H7 (cell line): ENCODE data around the gene NECTIN1. TPM values are rescaled to one million over a fixed set of nuclear protein-coding genes. Genes with fewer than 3 reads are reported as not detected.
"Not testable (repeated sequence)": the region's sequence is repeated elsewhere in the genome, so short reads cannot be mapped to it uniquely, and the experiment has no call there.

ENCODE experiments used
- DNase-seq: peaks from one replicate; pipeline ENCODE4 v3.0.0; 2012
- H3K27me3 ChIP-seq: 2 replicates; pipeline ENCODE4 v1.6.0; 2011; ENCODE audit warnings: mild to moderate bottlenecking, low read length; ENCODE audit not compliant: control insufficient read depth, insufficient read depth
- H3K36me3 ChIP-seq: replicated peaks from 2 replicates; pipeline ENCODE4 v1.5.1; 2011; ENCODE audit warnings: low read length; ENCODE audit not compliant: control insufficient read depth, insufficient read depth
- H3K4me3 ChIP-seq: 2 replicates; pipeline ENCODE4 v1.5.1; 2011; ENCODE audit warnings: low read depth, mild to moderate bottlenecking, control low read depth, low read length, moderate library complexity; ENCODE audit not compliant: insufficient read depth
- total RNA-seq: library from RNA; depleted of rRNA; stranded (reverse); fragments of >200 nt; shearing (Covaris generic); gene quantifications from 2 replicates; pipeline ENCODE4 v1.2.3, GENCODE V29; 2014

The NECTIN1 gene
- total RNA-seq, 1 experiment from 2014 or later = 20.9 TPM

DNA sequence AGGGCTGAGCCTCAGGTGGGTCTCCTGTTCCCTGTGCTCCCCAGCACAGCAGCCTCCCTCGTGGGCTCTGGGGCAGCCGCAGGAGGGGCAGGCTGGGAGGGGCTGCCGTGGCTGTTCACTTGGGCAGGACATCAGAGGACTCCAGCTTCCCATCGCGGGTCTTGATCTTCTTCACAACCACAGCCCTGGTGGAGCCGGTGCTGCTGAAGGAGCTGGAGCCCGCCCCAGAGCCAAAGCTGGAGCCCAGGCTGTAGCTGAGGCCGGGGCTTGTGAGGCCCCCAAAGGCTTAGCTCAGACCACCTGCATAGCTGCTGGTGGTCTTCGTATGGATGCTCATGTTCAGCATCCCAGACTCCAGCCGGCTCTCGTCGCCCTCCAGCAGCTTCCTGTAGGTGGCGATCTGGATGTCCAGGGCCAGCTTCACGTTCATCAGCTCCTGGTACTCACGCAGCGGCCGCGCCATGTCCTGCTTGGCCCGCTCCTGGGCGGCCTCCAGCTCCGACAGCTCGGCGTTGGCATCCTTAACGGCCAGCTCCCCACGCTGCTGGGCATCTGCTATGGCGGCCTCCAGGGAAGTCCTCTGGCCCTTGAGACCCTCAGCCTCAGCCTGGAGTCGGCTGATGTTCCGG, 126.1 kb downstream of the NECTIN1 start:
- Histone ChIP-seq H3K27me3 (peaks cover 6% of the 10 kb centered on the region), H3K4me3 (no peak overlapping the region), H3K36me3 (no peaks in the 10 kb centered on the region)
- DNase-seq = peak; percentile 67

- peak; percentile 29 for DNase-seq
Measured at GRCh38 chr11:119599864-119600541, 129.0 kb downstream of the NECTIN1 start.

DNA sequence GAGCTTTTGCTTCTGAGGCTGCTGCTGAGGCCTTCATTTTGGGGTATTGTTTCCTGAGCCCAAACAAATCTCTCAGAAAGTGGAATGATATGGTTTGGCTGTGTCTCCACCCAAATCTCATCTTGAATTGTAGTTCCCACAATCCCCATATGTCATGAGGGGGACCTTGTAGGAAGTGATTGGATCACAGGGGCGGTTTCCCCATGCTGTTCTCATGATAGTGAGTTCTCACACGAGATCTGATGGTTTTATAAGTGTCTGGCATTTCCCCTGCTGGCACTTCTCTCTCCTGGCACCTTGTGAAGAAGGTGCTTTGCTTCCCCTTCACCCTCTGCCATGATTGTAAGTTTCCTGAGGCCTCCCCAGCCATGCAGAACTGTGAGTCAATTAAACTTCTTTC, 133.1 kb downstream of the NECTIN1 start:
- not testable (repeated sequence) for H3K27me3 ChIP-seq, H3K36me3 ChIP-seq, H3K4me3 ChIP-seq, DNase-seq

More at GRCh38 chr11:119599864-119600541, 129.0 kb downstream of the NECTIN1 start:
- Histone ChIP-seq H3K4me3 (no peak overlapping the region), H3K36me3 (no peaks in the 10 kb centered on the region), H3K27me3 (no peaks in the 10 kb centered on the region)

GRCh38 chr11:119594639-119595249, 134.3 kb downstream of the NECTIN1 start:
- Histone ChIP-seq H3K4me3 (no peak overlapping the region), H3K36me3 (no peaks in the 10 kb centered on the region), H3K27me3 (no peaks in the 10 kb centered on the region)
- no peak for DNase-seq

GRCh38 chr11:119593346-119593745, 135.7 kb downstream of the NECTIN1 start:
- H3K4me3 ChIP-seq = no peak overlapping the region
- no peaks in the 10 kb centered on the region for H3K27me3 ChIP-seq
- no peak for DNase-seq

GRCh38 chr11:119592642-119593041, 136.4 kb downstream of the NECTIN1 start:
- Histone ChIP-seq H3K36me3 (no peaks in the 10 kb centered on the region), H3K4me3 (no peak overlapping the region), H3K27me3 (no peaks in the 10 kb centered on the region)
- DNase-seq = no peak

More at GRCh38 chr11:119593346-119593745, 135.7 kb downstream of the NECTIN1 start:
- H3K36me3 ChIP-seq = no peaks in the 10 kb centered on the region

DNA sequence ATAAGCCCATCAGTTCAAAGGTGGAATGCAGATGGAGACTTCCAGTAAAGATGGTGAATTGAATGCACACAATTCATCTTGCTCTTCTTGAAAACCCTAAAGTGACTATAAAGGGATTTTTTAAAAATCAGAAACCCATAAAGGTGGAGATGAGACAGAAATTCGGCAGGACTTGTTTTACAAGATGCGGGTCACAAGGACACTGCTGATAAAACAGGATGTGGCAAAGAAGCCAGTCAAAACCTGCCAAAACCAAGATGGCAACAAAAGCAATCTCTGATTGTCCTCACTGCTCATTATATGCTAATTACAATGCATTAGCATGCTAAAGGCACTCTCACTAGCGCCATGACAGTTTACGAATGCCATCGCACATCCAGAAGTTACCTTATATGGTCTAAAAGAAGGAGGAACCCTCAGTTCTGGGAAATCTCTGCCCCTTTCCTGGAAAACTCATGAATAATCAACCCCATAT, 137.1 kb downstream of the NECTIN1 start:
- H3K36me3 ChIP-seq = no peaks in the 10 kb centered on the region
- DNase-seq = no peak
- H3K4me3 ChIP-seq = no peak overlapping the region
- H3K27me3 ChIP-seq = no peaks in the 10 kb centered on the region

GRCh38 chr11:119590651-119591351, 138.2 kb downstream of the NECTIN1 start:
- H3K4me3 ChIP-seq = no peak overlapping the region
- peak; percentile 81 for DNase-seq
- no peaks in the 10 kb centered on the region for H3K27me3 ChIP-seq
- no peaks in the 10 kb centered on the region for H3K36me3 ChIP-seq

GRCh38 chr11:119589001-119589400, 140.0 kb downstream of the NECTIN1 start:
- no peak for DNase-seq
- Histone ChIP-seq H3K27me3 (peaks cover 2% of the 10 kb centered on the region), H3K4me3 (no peak overlapping the region), H3K36me3 (no peaks in the 10 kb centered on the region)
